AG10803 (cell line): ENCODE data around the gene ADRM1.

Experiments
- DNase-seq: peaks from one replicate; pipeline ENCODE4 v3.0.0; 2010; ENCODE audit warnings: low read depth
- H3K4me3 ChIP-seq: 2 replicates; pipeline ENCODE4 v1.5.1; 2011; ENCODE audit warnings: mild to moderate bottlenecking, low read length, control low read depth
- CTCF ChIP-seq: conservative IDR thresholded peaks from 2 replicates; pipeline ENCODE4 v1.5.1; 2011; ENCODE audit warnings: mild to moderate bottlenecking, low read length, control low read depth, inconsistent platforms

ADRM1 gene

GRCh38 chr20:62277253-62277652, 25.5 kb upstream of the ADRM1 start:
- DNase-seq = no peak
- no peak overlapping the region for H3K4me3 ChIP-seq
- TF ChIP-seq CTCF = no peak

- H3K4me3 ChIP-seq = no peak overlapping the region
- no peak for DNase-seq
- TF ChIP-seq CTCF = no peak
These were observed 22.5 kb upstream of the ADRM1 start for GRCh38 chr20:62280303-62280702.

- DNase-seq = no peak
- H3K4me3 ChIP-seq = no peak overlapping the region
- TF ChIP-seq CTCF = no peak
These were observed 21.4 kb upstream of the ADRM1 start for GRCh38 chr20:62281161-62281933.

GRCh38 chr20:62282103-62282502, 20.7 kb upstream of the ADRM1 start:
- no peak for TF ChIP-seq CTCF
- DNase-seq = no peak

GRCh38 chr20:62282877-62283503, 19.8 kb upstream of the ADRM1 start:
- no peak for TF ChIP-seq CTCF
- no peak overlapping the region for H3K4me3 ChIP-seq
- no peak for DNase-seq

More at GRCh38 chr20:62282103-62282502, 20.7 kb upstream of the ADRM1 start:
- no peak overlapping the region for H3K4me3 ChIP-seq

DNA sequence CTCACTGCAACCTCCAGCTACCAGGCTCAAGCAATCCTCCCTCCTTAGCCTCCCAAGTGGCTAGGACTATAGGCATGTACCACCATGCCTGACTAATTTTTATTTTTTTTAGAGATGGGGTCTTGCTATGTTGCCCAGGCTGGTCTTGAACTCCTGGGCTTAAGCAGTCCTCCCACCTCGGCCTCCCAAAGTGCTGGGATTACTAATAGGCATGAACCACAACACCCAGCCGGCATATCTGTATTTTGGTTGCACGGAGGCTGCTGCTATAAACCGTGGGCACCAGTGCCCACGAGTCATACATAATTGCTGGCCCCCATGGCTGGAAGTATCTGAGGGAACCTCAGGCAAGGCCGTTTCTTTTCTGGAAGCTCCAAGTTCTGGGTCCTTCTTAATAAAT, 18.3 kb upstream of the ADRM1 start:
- no peak for TF ChIP-seq CTCF
- no peak overlapping the region for H3K4me3 ChIP-seq
- DNase-seq = no peak

DNA sequence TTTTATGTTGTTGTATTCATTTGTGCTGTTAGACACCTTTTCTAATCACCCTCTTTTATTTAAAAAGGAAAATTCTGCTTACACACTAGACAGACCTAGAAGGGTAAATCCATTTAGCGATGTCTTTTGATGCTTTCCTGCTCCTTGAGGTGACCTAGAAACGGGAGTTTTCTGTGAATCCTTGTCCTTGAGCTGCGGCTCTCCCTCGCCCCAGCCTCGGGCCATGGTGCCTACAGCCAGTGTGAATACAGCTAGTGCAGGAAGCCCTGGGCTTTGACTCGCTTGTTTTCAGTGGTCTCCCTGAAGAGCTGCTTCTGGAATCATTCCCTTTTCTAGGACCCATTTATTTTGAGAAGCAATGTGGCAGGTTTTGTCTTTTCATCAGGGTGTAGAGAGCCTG, 17.6 kb upstream of the ADRM1 start:
- TF ChIP-seq CTCF = no peak
- no peak overlapping the region for H3K4me3 ChIP-seq
- DNase-seq = no peak
